COLO668 (cell line): ENCODE measurements around the gene MAN2A2.
A peak's percentile ranks its signal among the peaks of the same experiment; 100 is the strongest.

Source experiments
- DNase-seq: peaks from one replicate; lab custom pipeline; 2025; ENCODE audit not compliant: unreplicated experiment; lab: John Stamatoyannopoulos, UW

The MAN2A2 gene

GRCh38 chr15:90902840-90903732, at the start of gene MAN2A2:
Gene MAN2A2 (plus strand): TSS chr15:90903302. CDS start chr15:90904208, 906 bp downstream.
- peak; percentile 78 for DNase-seq

GRCh38 chr15:90855139-90855538, 48.0 kb upstream of the MAN2A2 start:
- DNase-seq: no peak

GRCh38 chr15:90857337-90857736, 45.8 kb upstream of the MAN2A2 start:
- DNase-seq: no peak

GRCh38 chr15:90857883-90858443, 45.1 kb upstream of the MAN2A2 start:
- no peak for DNase-seq

GRCh38 chr15:90859234-90860131, 43.6 kb upstream of the MAN2A2 start:
- no peak for DNase-seq

- no peak for DNase-seq
Observed at GRCh38 chr15:90860450-90860849, 42.7 kb upstream of the MAN2A2 start.

- peak; percentile 76 for DNase-seq
Observed at GRCh38 chr15:90860942-90861675, 42.0 kb upstream of the MAN2A2 start.

GRCh38 chr15:90862487-90862886, 40.6 kb upstream of the MAN2A2 start:
- no peak for DNase-seq

GRCh38 chr15:90862964-90863778, 39.9 kb upstream of the MAN2A2 start:
- peak; percentile 23 for DNase-seq

- DNase-seq: no peak
Observed at GRCh38 chr15:90863987-90864386, 39.1 kb upstream of the MAN2A2 start.

GRCh38 chr15:90864507-90864906, 38.6 kb upstream of the MAN2A2 start:
- DNase-seq: peak; percentile 74

GRCh38 chr15:90865702-90866101, 37.4 kb upstream of the MAN2A2 start:
- DNase-seq: no peak

GRCh38 chr15:90866161-90866715, 36.9 kb upstream of the MAN2A2 start:
- peak; percentile 78 for DNase-seq

- DNase-seq: no peak
Observed at GRCh38 chr15:90866800-90867199, 36.3 kb upstream of the MAN2A2 start.

GRCh38 chr15:90868261-90868689, 34.8 kb upstream of the MAN2A2 start, which contains the start of gene FURIN:
Gene FURIN (plus strand): TSS chr15:90868588. CDS start chr15:90875741, 7,153 bp downstream.
- peak; percentile 85 for DNase-seq

- DNase-seq: no peak
Observed at GRCh38 chr15:90869140-90869541, 34.0 kb upstream of the MAN2A2 start.

GRCh38 chr15:90869601-90870353, 33.3 kb upstream of the MAN2A2 start:
- peak; percentile 60 for DNase-seq

- DNase-seq: peak; percentile 26
Observed at GRCh38 chr15:90870354-90871138, 32.6 kb upstream of the MAN2A2 start.
